ENCODE results near the gene LGI4. TPM values are rescaled to one million over a fixed set of nuclear protein-coding genes. Genes with fewer than 3 reads are reported as not detected.

The LGI4 gene
- total RNA-seq, 2 donors from 2014 or later: 1.6 to 3.9 TPM

DNA sequence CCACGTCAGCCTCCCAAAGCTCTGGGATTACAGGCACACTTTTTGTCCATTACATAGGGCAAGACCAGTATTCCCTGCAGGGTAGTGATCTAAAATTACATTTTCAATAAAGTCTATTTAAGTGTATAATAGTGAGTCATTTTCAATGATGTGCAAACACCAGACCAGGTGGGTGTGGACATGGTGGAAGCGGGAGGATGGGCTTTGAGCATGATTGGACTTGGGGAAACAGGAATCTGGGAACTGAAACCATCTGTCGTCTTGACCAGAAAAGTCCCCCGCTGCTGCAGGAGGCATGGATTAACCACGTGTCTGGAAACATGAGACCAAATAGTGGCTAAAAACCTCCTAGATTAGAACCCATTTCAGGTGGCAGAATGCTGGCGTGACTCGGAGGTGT is 14.4 kb downstream of the LGI4 start:
- H3K27me3 ChIP-seq: no peaks in the 10 kb centered on the region
- peak in 2 of 4 donors; percentile 53 to 64 for DNase-seq
- no peak overlapping the region for H3K27ac ChIP-seq
- H3K4me1 ChIP-seq: peaks cover 38% of the 10 kb centered on the region
- 61 to 67% methylated on average over 7 of the region's 7 CpGs for WGBS, 2 donors
- H3K36me3 ChIP-seq (replicated peaks in 1 of 2; ENCODE audit: insufficient read depth in 1 of 2, low read depth in 2 of 2): no peaks in the 10 kb centered on the region
- no peak for TF ChIP-seq POLR2A (IDR thresholded peaks at IDR 0.05)
- H3K4me3 ChIP-seq: no peak overlapping the region
- ATAC-seq: no peak
- intact Hi-C loops (cut with DNase I): no loop called here
- H3K9me3 ChIP-seq: no peaks in the 10 kb centered on the region

DNA sequence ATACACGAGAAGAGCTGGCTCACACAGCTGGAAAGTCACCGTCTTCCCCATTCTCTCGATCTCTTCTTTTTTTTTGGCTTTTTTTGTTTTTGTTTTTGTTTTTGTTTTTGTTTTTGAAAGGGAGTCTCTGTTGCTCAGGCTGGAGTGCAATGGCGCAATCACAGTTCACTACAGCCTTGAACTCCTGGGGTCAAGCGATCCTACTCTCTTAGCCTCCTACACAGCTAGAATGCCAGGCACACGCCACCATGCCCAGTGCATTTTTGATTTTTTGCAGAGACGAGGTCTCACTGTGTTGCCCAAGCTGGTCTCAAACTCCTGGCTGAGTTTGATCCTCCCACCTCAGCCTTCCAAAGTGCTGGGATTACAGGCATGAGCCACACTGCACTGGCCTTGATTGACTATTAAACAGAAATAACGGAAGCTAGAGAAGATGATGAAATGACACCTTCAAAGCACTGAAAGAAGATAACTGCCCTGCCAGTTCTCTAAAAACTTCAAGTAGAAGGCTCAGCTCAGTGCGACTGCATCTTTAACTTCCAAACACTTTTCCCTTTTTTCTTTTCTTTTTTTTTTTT is 15.2 kb downstream of the LGI4 start:
- H3K27ac ChIP-seq: no peak overlapping the region
- ATAC-seq (no peak), DNase-seq (no peak)
- peaks cover 39% of the 10 kb centered on the region for H3K4me1 ChIP-seq
- H3K9me3 ChIP-seq: no peaks in the 10 kb centered on the region
- no peak overlapping the region for H3K4me3 ChIP-seq
- no peaks in the 10 kb centered on the region for H3K36me3 ChIP-seq (replicated peaks in 1 of 2; ENCODE audit: insufficient read depth in 1 of 2, low read depth in 2 of 2)
- intact Hi-C loops (cut with DNase I): no loop called here
- TF ChIP-seq, protein P1, sequence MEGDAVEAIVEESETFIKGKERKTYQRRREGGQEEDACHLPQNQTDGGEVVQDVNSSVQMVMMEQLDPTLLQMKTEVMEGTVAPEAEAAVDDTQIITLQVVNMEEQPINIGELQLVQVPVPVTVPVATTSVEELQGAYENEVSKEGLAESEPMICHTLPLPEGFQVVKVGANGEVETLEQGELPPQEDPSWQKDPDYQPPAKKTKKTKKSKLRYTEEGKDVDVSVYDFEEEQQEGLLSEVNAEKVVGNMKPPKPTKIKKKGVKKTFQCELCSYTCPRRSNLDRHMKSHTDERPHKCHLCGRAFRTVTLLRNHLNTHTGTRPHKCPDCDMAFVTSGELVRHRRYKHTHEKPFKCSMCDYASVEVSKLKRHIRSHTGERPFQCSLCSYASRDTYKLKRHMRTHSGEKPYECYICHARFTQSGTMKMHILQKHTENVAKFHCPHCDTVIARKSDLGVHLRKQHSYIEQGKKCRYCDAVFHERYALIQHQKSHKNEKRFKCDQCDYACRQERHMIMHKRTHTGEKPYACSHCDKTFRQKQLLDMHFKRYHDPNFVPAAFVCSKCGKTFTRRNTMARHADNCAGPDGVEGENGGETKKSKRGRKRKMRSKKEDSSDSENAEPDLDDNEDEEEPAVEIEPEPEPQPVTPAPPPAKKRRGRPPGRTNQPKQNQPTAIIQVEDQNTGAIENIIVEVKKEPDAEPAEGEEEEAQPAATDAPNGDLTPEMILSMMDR (IDR thresholded peaks at IDR 0.05): no peak
- WGBS, 2 donors: 84 to 94% methylated on average over 9 of the region's 9 CpGs
- no peaks in the 10 kb centered on the region for H3K27me3 ChIP-seq

DNA sequence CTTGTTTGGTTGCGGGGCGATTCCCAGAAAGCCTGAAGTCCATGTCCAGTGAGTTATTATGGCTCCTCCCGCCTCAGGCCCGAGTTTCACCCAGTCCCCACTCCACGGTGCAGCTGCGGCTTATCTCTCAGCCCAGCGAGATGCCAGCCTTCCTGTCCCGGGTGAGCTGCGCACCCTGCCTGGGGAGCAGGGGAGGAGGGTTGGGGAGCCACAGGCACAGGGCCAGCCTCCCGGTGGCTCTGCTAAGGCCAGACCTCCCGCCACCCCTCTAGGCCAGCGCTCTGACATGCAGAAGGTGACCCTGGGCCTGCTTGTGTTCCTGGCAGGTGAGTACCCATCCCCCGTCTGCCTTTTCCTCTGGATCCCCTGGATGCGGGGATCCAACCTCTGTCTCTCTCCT is 15.8 kb downstream of the LGI4 start:
- Histone ChIP-seq H3K4me1 (peaks cover 39% of the 10 kb centered on the region), H3K36me3 (replicated peaks in 1 of 2; ENCODE audit: insufficient read depth in 1 of 2, low read depth in 2 of 2) (no peaks in the 10 kb centered on the region), H3K4me3 (no peak overlapping the region), H3K27ac (peak overlapping the region in 1 of 4 donors; percentile 12), H3K9me3 (no peaks in the 10 kb centered on the region), H3K27me3 (no peaks in the 10 kb centered on the region)
- DNase-seq: peak in 1 of 4 donors; percentile 39
- no peak for ATAC-seq
- TF ChIP-seq, protein P1 (IDR thresholded peaks at IDR 0.05): no peak
- no peak for TF ChIP-seq POLR2A (IDR thresholded peaks at IDR 0.05)
- 58 to 85% methylated on average over 9 to 13 of the region's 14 CpGs for WGBS, 2 donors
- intact Hi-C loops (cut with DNase I): no loop called here

DNA sequence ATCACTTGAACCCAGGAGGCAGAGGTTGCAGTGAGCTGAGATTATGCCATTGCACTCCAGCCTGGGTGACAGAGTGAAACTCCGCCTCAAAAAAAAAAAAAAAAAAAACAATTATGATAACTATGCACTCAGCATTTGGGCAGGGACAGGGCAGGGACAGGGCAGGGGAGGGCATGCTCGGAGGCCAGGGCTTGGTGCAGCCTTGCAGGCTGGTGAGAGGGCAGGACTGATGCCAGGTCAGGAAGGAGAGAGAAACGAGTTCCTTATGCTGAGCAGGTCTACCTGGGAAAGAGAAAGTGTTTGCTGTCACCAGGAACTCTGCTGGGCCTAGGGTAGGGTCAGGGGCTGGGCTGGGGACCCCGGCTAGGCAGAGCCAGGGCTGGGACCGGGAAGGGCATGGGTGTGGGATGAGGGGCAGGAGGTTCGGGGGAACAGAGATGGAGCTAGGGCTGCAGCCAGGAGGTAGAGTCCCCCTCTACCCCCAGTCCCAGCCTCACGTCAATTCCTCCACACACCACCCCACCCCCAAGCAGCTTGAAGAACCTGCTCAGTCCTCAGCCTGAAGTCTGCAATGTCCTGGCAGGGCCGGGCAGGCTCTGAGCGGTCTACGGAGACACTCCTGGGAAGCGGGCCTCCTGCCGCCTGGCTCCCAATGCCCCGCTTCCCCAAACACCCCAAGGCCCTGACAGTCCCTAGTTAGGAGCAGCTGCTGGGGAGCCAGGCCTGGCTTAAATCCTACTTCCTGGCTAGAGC is 16.4 kb downstream of the LGI4 start:
- Histone ChIP-seq H3K9me3 (no peaks in the 10 kb centered on the region), H3K36me3 (replicated peaks in 1 of 2; ENCODE audit: insufficient read depth in 1 of 2, low read depth in 2 of 2) (no peaks in the 10 kb centered on the region), H3K4me1 (peaks cover 32% of the 10 kb centered on the region), H3K27me3 (no peaks in the 10 kb centered on the region), H3K27ac (peak overlapping the region in 1 of 4 donors; percentile 12), H3K4me3 (no peak overlapping the region)
- ATAC-seq (no peak), DNase-seq (peak in 2 of 4 donors; percentile 35 to 77)
- TF ChIP-seq, protein P1 (IDR thresholded peaks at IDR 0.05): no peak
- no peak for TF ChIP-seq POLR2A (IDR thresholded peaks at IDR 0.05)
- 71 to 78% methylated on average over 9 to 13 of the region's 13 CpGs for WGBS, 2 donors
- intact Hi-C loops (cut with DNase I): no loop called here

DNA sequence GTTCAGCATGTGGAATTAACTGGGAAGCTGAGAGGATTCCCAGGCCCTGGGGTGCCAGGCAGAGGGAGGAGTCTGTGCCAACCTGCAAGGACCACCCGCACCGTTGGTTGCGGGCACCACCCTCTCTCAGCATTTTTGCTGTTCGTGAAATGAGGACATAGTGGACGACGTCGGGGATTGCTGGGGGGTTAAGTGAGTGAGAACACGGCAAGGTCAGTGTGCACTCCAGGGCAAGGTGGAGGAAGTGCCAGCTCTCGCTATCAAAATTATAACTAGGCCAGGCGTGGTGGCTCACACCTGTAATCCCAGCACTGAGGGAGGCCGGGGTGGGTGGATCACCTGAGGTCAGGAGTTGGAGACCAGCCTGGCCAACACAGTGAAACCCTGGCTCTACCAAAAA is 17.1 kb downstream of the LGI4 start:
- peak in 1 of 4 donors; percentile 57 for DNase-seq
- no peaks in the 10 kb centered on the region for H3K36me3 ChIP-seq (replicated peaks in 1 of 2; ENCODE audit: insufficient read depth in 1 of 2, low read depth in 2 of 2)
- no peaks in the 10 kb centered on the region for H3K27me3 ChIP-seq
- WGBS, 2 donors: 72 to 73% methylated on average over 11 of the region's 11 CpGs
- H3K9me3 ChIP-seq: no peaks in the 10 kb centered on the region
- TF ChIP-seq, protein P1 (IDR thresholded peaks at IDR 0.05): no peak
- no peak for TF ChIP-seq POLR2A (IDR thresholded peaks at IDR 0.05)
- H3K4me1 ChIP-seq: peaks cover 31% of the 10 kb centered on the region
- no peak overlapping the region for H3K4me3 ChIP-seq
- H3K27ac ChIP-seq: no peak overlapping the region
- intact Hi-C loops (cut with DNase I): no loop called here
- no peak for ATAC-seq
